Measurements from ENCODE around the gene LIPA. TPM values are rescaled to one million over a fixed set of nuclear protein-coding genes. Genes with fewer than 3 reads are reported as not detected.

The LIPA gene
- total and polyA plus RNA-seq, 9 of the 15 experiments (the other 6 are each of a cell fraction or from before 2014, with no cell fraction given) = 0.07 to 0.40 (median 0.15) TPM; not detected in 1

- ATAC-seq (no peak), DNase-seq (ENCODE audit: extremely low read depth in 1 of 4, low spot score in 3 of 4) (no peak), FAIRE-seq (no peak)
- no peaks in the 10 kb centered on the region for H4K20me1 ChIP-seq (replicated peaks; ENCODE audit: control insufficient read depth, insufficient read depth, low read length)
- no peak overlapping the region for H3K4me2 ChIP-seq (ENCODE audit: insufficient read depth, low read length)
- in situ Hi-C loops (cut with MboI) = no loop called here
- no peak overlapping the region for H3K27ac ChIP-seq (ENCODE audit: extremely low read depth, low read depth, low read length)
- H2AFZ ChIP-seq (ENCODE audit: low read depth, low read length) = no peak overlapping the region
- H3K4me3 ChIP-seq = no peak overlapping the region
- H3K9me1 ChIP-seq (ENCODE audit: control insufficient read depth, insufficient read depth, low read length) = no peaks in the 10 kb centered on the region
- no peaks in the 10 kb centered on the region for H3K27me3 ChIP-seq (ENCODE audit: control insufficient read depth in 2 of 2, insufficient read depth in 2 of 2, low read length in 2 of 2)
- H3K4me1 ChIP-seq (replicated peaks in 1 of 2; ENCODE audit: control insufficient read depth in 2 of 2, insufficient read depth in 2 of 2, low read length in 2 of 2) = no peaks in the 10 kb centered on the region
- BruUV-seq (replicated peaks) = no TSS peak
- H3K9me3 ChIP-seq (replicated peaks; ENCODE audit: control insufficient read depth, insufficient read depth, low read depth, low read length) = no peaks in the 10 kb centered on the region
- ChIA-PET CTCF (ENCODE audit: low intra/inter-chr PET ratio) (no interaction called here), POLR2A (no interaction called here)
- intact Hi-C loops (cut with micrococcal nuclease) = no loop called here
- TF ChIP-seq PKNOX1 (IDR thresholded peaks at IDR 0.05) (no peak), HNRNPH1 (optimal IDR thresholded peaks at IDR 0.05; ENCODE audit: low read depth, low read length) (no peak), FOXJ3 (CRISPR knock-in tag; IDR thresholded peaks at IDR 0.05) (no peak), KDM5B (IDR thresholded peaks at IDR 0.05; ENCODE audit: insufficient replicate concordance, low read depth, low read length) (no peak), SIN3A (IDR thresholded peaks at IDR 0.05; ENCODE audit: borderline replicate concordance in 2 of 2, control insufficient read depth in 1 of 2, low read depth in 2 of 2, low read length in 2 of 2) (no peak), MTA3 (IDR thresholded peaks at IDR 0.05; ENCODE audit: borderline replicate concordance) (no peak), CEBPZ (IDR thresholded peaks at IDR 0.05; ENCODE audit: borderline replicate concordance, low read depth, low read length) (no peak), MNT (conservative IDR thresholded peaks at IDR 0.05) (no peak), TFAM (CRISPR knock-in tag; conservative IDR thresholded peaks at IDR 0.05) (no peak), GTF2E2 (tag; IDR thresholded peaks at IDR 0.05) (no peak), YBX1 (IDR thresholded peaks at IDR 0.05) (no peak), IFI16 (CRISPR knock-in tag; IDR thresholded peaks at IDR 0.05) (no peak), HOMEZ (CRISPR knock-in tag; IDR thresholded peaks at IDR 0.05) (no peak), SAFB (IDR thresholded peaks at IDR 0.05; ENCODE audit: borderline replicate concordance, low read depth, low read length) (no peak)
- H3K9ac ChIP-seq (ENCODE audit: insufficient read depth in 1 of 2, low read depth in 2 of 2, low read length in 2 of 2) = no peak overlapping the region
- no peaks in the 10 kb centered on the region for H3K36me3 ChIP-seq (ENCODE audit: control insufficient read depth, insufficient read depth, low read length)
- H3K79me2 ChIP-seq (ENCODE audit: control insufficient read depth, insufficient read depth, low read length) = no peaks in the 10 kb centered on the region
- WGBS (ENCODE audit: insufficient coverage, low coverage, missing lambda C conversion rate) = 0% methylated on average over 3 of the region's 4 CpGs
Measured at GRCh38 chr10:89281606-89282395, 30.2 kb upstream of the LIPA start.

Measured in K562 (cell line).